H9 (cell line): Measurements from ENCODE around the gene SLC1A5. TPM values are rescaled to one million over a fixed set of nuclear protein-coding genes. Genes with fewer than 3 reads are reported as not detected.

Source experiments
- DNase-seq: peaks from one replicate; pipeline ENCODE4 v3.0.0-alpha.2; 2017
- H2AFZ ChIP-seq: one replicate; pipeline ENCODE4 v1.6.1; 2013; ENCODE audit warnings: mild to moderate bottlenecking, low read length, control low read depth, moderate library complexity
- H2AK5ac ChIP-seq: 2 replicates; pipeline ENCODE4 v1.6.1; 2013; ENCODE audit warnings: low read length, control low read depth, mixed read lengths; ENCODE audit not compliant: insufficient read length
- H2BK120ac ChIP-seq: one replicate; pipeline ENCODE4 v1.6.1; 2013; ENCODE audit warnings: low read depth, mild to moderate bottlenecking, low read length, control low read depth, inconsistent platforms; ENCODE audit not compliant: poor library complexity, severe bottlenecking
- H2BK12ac ChIP-seq: 2 replicates; pipeline ENCODE4 v1.6.1; 2013; ENCODE audit warnings: low read length, control low read depth, mixed read lengths, low read depth; ENCODE audit not compliant: insufficient read length
- H2BK15ac ChIP-seq: 2 replicates; pipeline ENCODE4 v1.6.1; 2013; ENCODE audit warnings: low read depth, low read length, control low read depth
- H2BK20ac ChIP-seq: one replicate; pipeline ENCODE4 v1.6.1; 2013; ENCODE audit warnings: low read depth, mild to moderate bottlenecking, low read length, control low read depth, inconsistent platforms; ENCODE audit not compliant: poor library complexity, severe bottlenecking
- H2BK5ac ChIP-seq: 2 replicates; pipeline ENCODE4 v1.6.1; 2013; ENCODE audit warnings: low read length, control low read depth, mixed read lengths; ENCODE audit not compliant: insufficient read length
- H3K14ac ChIP-seq: 2 replicates; pipeline ENCODE4 v1.6.1; 2013; ENCODE audit warnings: low read length, control low read depth; ENCODE audit not compliant: insufficient read depth
- H3K18ac ChIP-seq: 2 replicates; pipeline ENCODE4 v1.6.1; 2013; ENCODE audit warnings: low read depth, mild to moderate bottlenecking, mixed read lengths, low read length, control low read depth; ENCODE audit not compliant: insufficient read length
- H3K23ac ChIP-seq: 2 replicates; pipeline ENCODE4 v1.6.1; 2013; ENCODE audit warnings: low read length, control low read depth, mixed read lengths, low read depth; ENCODE audit not compliant: insufficient read length
- H3K23me2 ChIP-seq: 2 replicates; pipeline ENCODE4 v1.6.1; 2013; ENCODE audit warnings: low read depth, mild to moderate bottlenecking, mixed read lengths, low read length, control low read depth; ENCODE audit not compliant: insufficient read length, poor library complexity, severe bottlenecking
- H3K27ac ChIP-seq: 2 replicates; pipeline ENCODE4 v1.5.1; 2013; ENCODE audit warnings: low read length, control low read depth, mixed read lengths, low read depth; ENCODE audit not compliant: insufficient read length
- H3K27me3 ChIP-seq: 2 replicates; pipeline ENCODE4 v1.6.1; 2013; ENCODE audit warnings: low read length, control low read depth, inconsistent platforms; ENCODE audit not compliant: insufficient read depth
- H3K4ac ChIP-seq: 2 replicates; pipeline ENCODE4 v1.6.1; 2013; ENCODE audit warnings: low read depth, mild to moderate bottlenecking, control low read depth, inconsistent platforms, low read length, moderate library complexity
- H3K4me1 ChIP-seq: 2 replicates; pipeline ENCODE4 v1.6.1; 2013; ENCODE audit warnings: low read length, control low read depth, inconsistent platforms; ENCODE audit not compliant: insufficient read depth
- H3K4me2 ChIP-seq: 2 replicates; pipeline ENCODE4 v1.6.1; 2013; ENCODE audit warnings: low read length, control low read depth, mixed read lengths; ENCODE audit not compliant: insufficient read length, insufficient read depth
- H3K56ac ChIP-seq: 2 replicates; pipeline ENCODE4 v1.6.1; 2013; ENCODE audit warnings: low read depth, mild to moderate bottlenecking, mixed read lengths, low read length, control low read depth; ENCODE audit not compliant: insufficient read length
- H3K79me1 ChIP-seq: 2 replicates; pipeline ENCODE4 v1.6.1; 2013; ENCODE audit warnings: low read depth, mild to moderate bottlenecking, moderate library complexity, low read length, control low read depth, inconsistent platforms; ENCODE audit not compliant: insufficient read depth, poor library complexity, severe bottlenecking
- H3K79me2 ChIP-seq: 2 replicates; pipeline ENCODE4 v1.6.1; 2013; ENCODE audit warnings: low read length, control low read depth, inconsistent platforms; ENCODE audit not compliant: insufficient read depth
- H3K9ac ChIP-seq: 2 replicates; pipeline ENCODE4 v1.6.1; 2013; ENCODE audit warnings: low read length, control low read depth, mixed read lengths; ENCODE audit not compliant: insufficient read length; ENCODE audit errors: extremely low read depth
- H3K9me3 ChIP-seq: one replicate; pipeline ENCODE4 v1.6.1; 2013; ENCODE audit warnings: low read depth, low read length, inconsistent platforms; ENCODE audit not compliant: control insufficient read depth
- H3T11ph ChIP-seq: one replicate; pipeline ENCODE4 v1.6.1; 2013; ENCODE audit warnings: mild to moderate bottlenecking, low read length, control low read depth, inconsistent platforms
- H4K20me1 ChIP-seq: one replicate; pipeline ENCODE4 v1.6.1; 2013; ENCODE audit not compliant: control insufficient read depth, insufficient read length, insufficient read depth
- H4K5ac ChIP-seq: 2 replicates; pipeline ENCODE4 v1.6.1; 2013; ENCODE audit warnings: low read depth, mild to moderate bottlenecking, mixed read lengths, low read length, control low read depth; ENCODE audit not compliant: insufficient read length
- H4K8ac ChIP-seq: replicated peaks from 2 replicates; pipeline ENCODE4 v1.6.1; 2013; ENCODE audit warnings: low read length, control low read depth, mixed read lengths, low read depth; ENCODE audit not compliant: insufficient read length
- H4K91ac ChIP-seq: 2 replicates; pipeline ENCODE4 v1.6.1; 2013; ENCODE audit warnings: low read depth, mild to moderate bottlenecking, moderate library complexity, mixed read lengths, low read length, control low read depth; ENCODE audit not compliant: insufficient read length
- H3K27ac Mint-ChIP-seq, 3 experiments: 2 replicates in 2 of 3; 3 replicates in 1 of 3; pipeline ENCODE4 v1.8.0; 2020 to 2021; ENCODE audit warnings: mixed read lengths in 3 of 3, mild to moderate bottlenecking in 1 of 3, moderate library complexity in 1 of 3
- H3K27me3 Mint-ChIP-seq: 2 replicates; pipeline ENCODE4 v1.8.0; 2021; ENCODE audit warnings: low read depth, mild to moderate bottlenecking, moderate library complexity, mixed read lengths
- H3K36me3 Mint-ChIP-seq, 3 experiments: 2 replicates in 2 of 3; 3 replicates in 1 of 3; pipeline ENCODE4 v1.8.0; 2020 to 2021; ENCODE audit warnings: low read depth in 3 of 3, mixed read lengths in 3 of 3; ENCODE audit not compliant: insufficient read depth in 1 of 3
- H3K4me1 Mint-ChIP-seq, 2 experiments: 2 replicates each; pipeline ENCODE4 v1.8.0; 2020; ENCODE audit warnings: mixed read lengths in 2 of 2
- H3K4me3 Mint-ChIP-seq, 2 experiments: 2 replicates in 1 of 2; 3 replicates in 1 of 2; pipeline ENCODE4 v1.8.0; 2020 to 2021; ENCODE audit warnings: mild to moderate bottlenecking in 2 of 2, mixed read lengths in 2 of 2, moderate library complexity in 1 of 2
- H3K9me3 Mint-ChIP-seq, 2 experiments: 2 replicates in 1 of 2; 3 replicates in 1 of 2; pipeline ENCODE4 v1.8.0; 2020; ENCODE audit warnings: mild to moderate bottlenecking in 2 of 2, mixed read lengths in 2 of 2, moderate library complexity in 1 of 2
- WGBS: extraction: QIAGEN DNeasy Blood & Tissue Kit; methylation state at CpG from one replicate; pipeline ENCODE4 v1.1.7; 2013; ENCODE audit warnings: missing lambda C conversion rate, low lambda C conversion rate, mixed read lengths; ENCODE audit not compliant: insufficient read length; ENCODE audit errors: extremely low coverage; 5-methylcytosine and 5-hydroxymethylcytosine counted together
- total RNA-seq: library from RNA; stranded (reverse); gene quantifications from 2 replicates; pipeline ENCODE4 v1.2.1, GENCODE V29; 2021
- TF ChIP-seq, protein P1 (sequence below): fragments of 200-600 bp; sonication (generic); conservative IDR thresholded peaks from 3 replicates; pipeline ENCODE4 v1.8.0; 2021; ENCODE audit warnings: antibody characterized with exemption, mild to moderate bottlenecking

SLC1A5 gene
- total RNA-seq, 1 experiment from 2014 or later, result 258 TPM

DNA sequence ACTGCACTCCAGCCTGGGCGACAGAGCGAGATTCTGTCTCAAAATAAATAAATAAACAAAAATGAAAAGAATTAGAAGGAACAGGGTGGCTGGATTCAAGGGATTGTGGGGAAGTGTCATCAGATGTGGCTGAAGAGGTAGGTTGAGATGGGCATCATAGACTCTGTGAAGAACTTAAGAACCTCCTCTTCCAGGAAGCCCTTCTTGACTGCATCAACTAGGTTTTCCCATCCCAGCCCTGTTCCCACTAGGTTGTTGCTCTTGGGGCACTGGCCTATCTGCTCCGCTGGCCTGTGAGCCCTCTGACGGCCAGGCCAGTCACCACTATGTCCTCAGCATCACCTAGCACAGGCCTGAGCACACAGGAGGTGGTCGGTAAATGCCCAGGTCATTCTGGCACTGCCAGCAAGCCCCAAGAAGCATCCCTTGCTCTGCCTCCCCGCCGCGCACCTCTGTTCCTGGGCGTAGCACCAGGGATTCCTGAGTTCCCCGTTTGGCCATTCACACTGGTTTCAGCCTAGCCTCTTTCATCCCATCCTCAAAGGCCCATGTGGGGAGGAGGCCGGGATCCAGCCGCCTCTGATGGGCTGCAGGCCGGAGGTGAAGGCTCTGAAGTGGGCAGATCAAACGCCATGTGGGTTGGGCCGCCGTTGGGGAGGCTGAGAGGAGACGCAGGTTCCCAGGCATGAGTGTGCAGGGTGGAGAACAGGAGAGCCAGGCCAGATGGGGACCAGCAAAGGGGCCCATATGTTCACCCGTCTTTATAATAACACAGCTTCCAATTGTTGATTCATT lies 27.6 kb upstream of the SLC1A5 start:
- H3K4ac ChIP-seq, result no peak overlapping the region
- no peaks in the 10 kb centered on the region for H3K79me1 ChIP-seq
- no peak overlapping the region for H4K8ac ChIP-seq
- no peak overlapping the region for H3K27ac ChIP-seq
- H2BK120ac ChIP-seq, result no peak overlapping the region
- no peak overlapping the region for H2BK20ac ChIP-seq
- no peaks in the 10 kb centered on the region for H3K4me1 ChIP-seq
- no peaks in the 10 kb centered on the region for H3K79me2 ChIP-seq
- H3K4me2 ChIP-seq, result no peak overlapping the region
- no peak overlapping the region for H3T11ph ChIP-seq
- H4K5ac ChIP-seq, result no peak overlapping the region
- H4K91ac ChIP-seq, result no peak overlapping the region
- H2AFZ ChIP-seq, result no peak overlapping the region
- H3K18ac ChIP-seq, result no peak overlapping the region
- Mint-ChIP-seq H3K4me3 (no peak overlapping the region), H3K9me3 (no peaks in the 10 kb centered on the region), H3K4me1 (peaks cover 10 to 14% of the 10 kb centered on the region in 2 experiments), H3K36me3 (no peaks in the 10 kb centered on the region), H3K27ac (no peak overlapping the region), H3K27me3 (peaks cover 2% of the 10 kb centered on the region; the same call in 1 of the 2 replicates)
- no peak overlapping the region for H3K56ac ChIP-seq
- H3K23ac ChIP-seq, result no peak overlapping the region
- H3K23me2 ChIP-seq, result no peaks in the 10 kb centered on the region
- no peak overlapping the region for H2BK15ac ChIP-seq
- H2BK5ac ChIP-seq, result no peak overlapping the region
- TF ChIP-seq, protein P1, sequence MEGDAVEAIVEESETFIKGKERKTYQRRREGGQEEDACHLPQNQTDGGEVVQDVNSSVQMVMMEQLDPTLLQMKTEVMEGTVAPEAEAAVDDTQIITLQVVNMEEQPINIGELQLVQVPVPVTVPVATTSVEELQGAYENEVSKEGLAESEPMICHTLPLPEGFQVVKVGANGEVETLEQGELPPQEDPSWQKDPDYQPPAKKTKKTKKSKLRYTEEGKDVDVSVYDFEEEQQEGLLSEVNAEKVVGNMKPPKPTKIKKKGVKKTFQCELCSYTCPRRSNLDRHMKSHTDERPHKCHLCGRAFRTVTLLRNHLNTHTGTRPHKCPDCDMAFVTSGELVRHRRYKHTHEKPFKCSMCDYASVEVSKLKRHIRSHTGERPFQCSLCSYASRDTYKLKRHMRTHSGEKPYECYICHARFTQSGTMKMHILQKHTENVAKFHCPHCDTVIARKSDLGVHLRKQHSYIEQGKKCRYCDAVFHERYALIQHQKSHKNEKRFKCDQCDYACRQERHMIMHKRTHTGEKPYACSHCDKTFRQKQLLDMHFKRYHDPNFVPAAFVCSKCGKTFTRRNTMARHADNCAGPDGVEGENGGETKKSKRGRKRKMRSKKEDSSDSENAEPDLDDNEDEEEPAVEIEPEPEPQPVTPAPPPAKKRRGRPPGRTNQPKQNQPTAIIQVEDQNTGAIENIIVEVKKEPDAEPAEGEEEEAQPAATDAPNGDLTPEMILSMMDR, result no peak
- DNase-seq, result no peak
- no peak overlapping the region for H3K9ac ChIP-seq
- H4K20me1 ChIP-seq, result no peaks in the 10 kb centered on the region
- no peak overlapping the region for H2BK12ac ChIP-seq
- H2AK5ac ChIP-seq, result no peak overlapping the region
- no CpG with 5 or more reads among the region's 18 CpGs for WGBS
- no peaks in the 10 kb centered on the region for H3K27me3 ChIP-seq
- no peaks in the 10 kb centered on the region for H3K9me3 ChIP-seq
- no peak overlapping the region for H3K14ac ChIP-seq
